ENCODE measurements around the gene GRPEL1. TPM values are rescaled to one million over a fixed set of nuclear protein-coding genes. Genes with fewer than 3 reads are reported as not detected.
"Not testable (repeated sequence)": the region's sequence is repeated elsewhere in the genome, so short reads cannot be mapped to it uniquely, and the experiment has no call there.

The GRPEL1 gene
- total RNA-seq, 1 experiment from 2014 or later, result 78.2 TPM

DNA sequence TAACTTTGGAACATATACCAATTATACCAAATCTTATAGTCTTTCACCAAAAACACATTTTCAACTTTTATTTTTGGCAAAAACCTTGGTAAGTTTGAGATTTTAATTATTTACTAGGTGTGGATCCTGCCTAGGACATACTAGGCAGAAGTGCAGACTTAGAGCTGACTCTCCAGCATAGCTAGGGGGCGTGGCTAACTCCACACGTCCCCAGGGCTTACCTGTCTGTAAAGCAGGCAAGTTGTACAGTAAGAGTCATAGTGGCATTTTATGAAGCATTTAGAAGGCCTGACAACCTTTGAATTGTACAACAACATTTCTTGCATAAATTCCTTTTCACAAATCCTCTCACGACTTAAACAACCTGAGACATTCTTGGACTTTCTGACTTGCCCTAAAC, 19.2 kb upstream of the GRPEL1 start:
- ChIA-PET CTCF (no interaction called here), POLR2A (ENCODE audit: low non-redundant PET) (no interaction called here)
- intact Hi-C loops (cut with micrococcal nuclease; ENCODE audit: unreplicated experiment), result no loop called here
- DNase-seq (ENCODE audit: low spot score), result no peak
- H3K9me3 ChIP-seq (ENCODE audit: low read depth, low read length, poor library complexity, severe bottlenecking), result no peaks in the 10 kb centered on the region
- BruUV-seq (replicated peaks), result no TSS peak
- peaks cover 17% of the 10 kb centered on the region for H3K4me1 ChIP-seq (ENCODE audit: insufficient read depth, low read length, poor library complexity, severe bottlenecking)
- H3K36me3 ChIP-seq (ENCODE audit: insufficient read depth, low read length, poor library complexity, severe bottlenecking), result no peaks in the 10 kb centered on the region
- no peak overlapping the region for H3K4me3 ChIP-seq (ENCODE audit: low read depth, low read length, poor library complexity, severe bottlenecking)
- H3K27me3 ChIP-seq (replicated peaks; ENCODE audit: insufficient read depth, low read depth, low read length, poor library complexity), result no peaks in the 10 kb centered on the region
- TF ChIP-seq EZH2 (IDR thresholded peaks at IDR 0.05; ENCODE audit: borderline replicate concordance, low read depth, low read length, poor library complexity, severe bottlenecking), result no peak
- TF ChIP-seq, protein P1, sequence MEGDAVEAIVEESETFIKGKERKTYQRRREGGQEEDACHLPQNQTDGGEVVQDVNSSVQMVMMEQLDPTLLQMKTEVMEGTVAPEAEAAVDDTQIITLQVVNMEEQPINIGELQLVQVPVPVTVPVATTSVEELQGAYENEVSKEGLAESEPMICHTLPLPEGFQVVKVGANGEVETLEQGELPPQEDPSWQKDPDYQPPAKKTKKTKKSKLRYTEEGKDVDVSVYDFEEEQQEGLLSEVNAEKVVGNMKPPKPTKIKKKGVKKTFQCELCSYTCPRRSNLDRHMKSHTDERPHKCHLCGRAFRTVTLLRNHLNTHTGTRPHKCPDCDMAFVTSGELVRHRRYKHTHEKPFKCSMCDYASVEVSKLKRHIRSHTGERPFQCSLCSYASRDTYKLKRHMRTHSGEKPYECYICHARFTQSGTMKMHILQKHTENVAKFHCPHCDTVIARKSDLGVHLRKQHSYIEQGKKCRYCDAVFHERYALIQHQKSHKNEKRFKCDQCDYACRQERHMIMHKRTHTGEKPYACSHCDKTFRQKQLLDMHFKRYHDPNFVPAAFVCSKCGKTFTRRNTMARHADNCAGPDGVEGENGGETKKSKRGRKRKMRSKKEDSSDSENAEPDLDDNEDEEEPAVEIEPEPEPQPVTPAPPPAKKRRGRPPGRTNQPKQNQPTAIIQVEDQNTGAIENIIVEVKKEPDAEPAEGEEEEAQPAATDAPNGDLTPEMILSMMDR (conservative IDR thresholded peaks at IDR 0.05; ENCODE audit: low read depth, low read length), result no peak
- no peak overlapping the region for H3K27ac ChIP-seq (ENCODE audit: low read depth, low read length, poor library complexity, severe bottlenecking)

DNA sequence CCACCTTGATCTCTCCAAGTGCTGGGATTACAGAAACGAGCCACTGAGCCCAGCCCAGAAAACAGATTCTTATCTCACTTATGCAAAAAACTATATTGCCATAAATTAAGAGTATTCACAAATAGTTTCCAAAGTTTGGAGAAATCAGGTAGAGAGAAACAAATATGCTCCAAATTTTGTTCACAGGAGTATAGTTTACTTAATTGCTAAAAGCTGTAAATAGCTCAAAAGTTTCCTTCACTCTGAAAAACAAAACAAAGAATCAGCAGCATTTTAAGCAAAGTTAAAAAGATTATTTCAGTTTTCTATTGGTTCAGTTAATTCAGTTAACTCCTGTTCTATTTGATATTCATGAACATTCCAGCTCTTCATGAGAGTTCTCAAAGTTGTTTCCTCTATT, 18.5 kb upstream of the GRPEL1 start:
- TF ChIP-seq EZH2 (IDR thresholded peaks at IDR 0.05; ENCODE audit: borderline replicate concordance, low read depth, low read length, poor library complexity, severe bottlenecking), result no peak
- TF ChIP-seq, protein P1 (conservative IDR thresholded peaks at IDR 0.05; ENCODE audit: low read depth, low read length), result no peak
- Histone ChIP-seq H3K4me3 (ENCODE audit: low read depth, low read length, poor library complexity, severe bottlenecking) (no peak overlapping the region), H3K36me3 (ENCODE audit: insufficient read depth, low read length, poor library complexity, severe bottlenecking) (no peaks in the 10 kb centered on the region), H3K27ac (ENCODE audit: low read depth, low read length, poor library complexity, severe bottlenecking) (no peak overlapping the region), H3K4me1 (ENCODE audit: insufficient read depth, low read length, poor library complexity, severe bottlenecking) (peaks cover 17% of the 10 kb centered on the region), H3K9me3 (ENCODE audit: low read depth, low read length, poor library complexity, severe bottlenecking) (no peaks in the 10 kb centered on the region), H3K27me3 (replicated peaks; ENCODE audit: insufficient read depth, low read depth, low read length, poor library complexity) (no peaks in the 10 kb centered on the region)
- ChIA-PET POLR2A (ENCODE audit: low non-redundant PET) (no interaction called here), CTCF (interaction anchor here (0.7 kb wide), 1 partner anchor 18 kb away, joined by 12 read pairs; the partner anchor contains the start of gene GRPEL1)
- intact Hi-C loops (cut with micrococcal nuclease; ENCODE audit: unreplicated experiment), result no loop called here
- no TSS peak for BruUV-seq (replicated peaks)
- no peak for DNase-seq (ENCODE audit: low spot score)

DNA sequence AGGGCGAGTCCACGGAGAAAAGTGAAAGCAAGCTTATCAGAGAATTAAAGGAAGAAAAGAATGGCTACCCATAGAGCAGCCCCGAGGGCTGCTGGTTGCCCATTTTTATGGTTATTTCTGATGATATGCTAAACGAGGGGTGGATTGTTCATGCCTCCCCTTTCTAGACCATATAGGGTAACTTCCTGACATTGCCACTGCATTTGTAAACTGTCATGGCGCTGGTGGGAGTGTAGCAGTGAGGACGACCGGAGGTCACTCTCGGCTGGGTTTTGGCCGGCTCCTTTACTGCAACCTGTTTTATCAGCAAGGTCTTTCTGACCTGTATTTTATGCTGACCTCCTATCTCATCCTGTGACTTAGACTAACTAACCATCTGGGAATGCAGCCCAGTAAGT, 16.7 kb upstream of the GRPEL1 start:
- intact Hi-C loops (cut with micrococcal nuclease; ENCODE audit: unreplicated experiment); H3K36me3 ChIP-seq (ENCODE audit: insufficient read depth, low read length, poor library complexity, severe bottlenecking); POLR2A ChIA-PET (ENCODE audit: low non-redundant PET); DNase-seq (ENCODE audit: low spot score); H3K27ac ChIP-seq (ENCODE audit: low read depth, low read length, poor library complexity, severe bottlenecking); H3K27me3 ChIP-seq (replicated peaks; ENCODE audit: insufficient read depth, low read depth, low read length, poor library complexity); H3K4me3 ChIP-seq (ENCODE audit: low read depth, low read length, poor library complexity, severe bottlenecking); H3K9me3 ChIP-seq (ENCODE audit: low read depth, low read length, poor library complexity, severe bottlenecking); CTCF ChIA-PET; BruUV-seq (replicated peaks): not testable (repeated sequence)
- H3K4me1 ChIP-seq (ENCODE audit: insufficient read depth, low read length, poor library complexity, severe bottlenecking), result peaks cover 14% of the 10 kb centered on the region
